ENCODE data around the gene ATP6V0C. TPM values are rescaled to one million over a fixed set of nuclear protein-coding genes. Genes with fewer than 3 reads are reported as not detected.

The ATP6V0C gene
- total RNA-seq, 1 experiment from 2014 or later, result 56.4 TPM

DNA sequence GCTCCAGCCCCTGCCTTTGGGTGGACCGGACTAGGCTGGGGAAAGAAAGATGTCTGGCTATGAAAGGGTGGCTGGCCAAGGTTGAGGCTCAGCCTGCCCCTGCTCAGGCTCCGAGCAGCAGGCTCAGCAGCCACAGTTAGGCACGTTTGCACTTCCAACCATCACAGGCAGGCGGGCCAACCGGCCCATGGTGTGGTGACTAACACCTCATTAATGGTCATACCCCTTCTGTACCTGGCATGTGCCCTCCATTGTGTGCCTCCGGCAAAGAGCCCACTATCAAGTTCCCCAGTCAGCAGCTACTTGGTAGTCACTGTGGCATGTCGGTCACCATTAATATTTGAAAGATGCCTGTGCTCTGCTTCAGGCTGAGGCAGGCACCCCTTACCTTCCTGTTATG lies 32.1 kb upstream of the ATP6V0C start:
- no peaks in the 10 kb centered on the region for H3K36me3 ChIP-seq (replicated peaks; ENCODE audit: control insufficient read depth, insufficient read depth, low read length)
- no peak overlapping the region for H3K4me3 ChIP-seq (ENCODE audit: insufficient read depth, low read depth, low read length)
- DNase-seq, result no peak
- no peaks in the 10 kb centered on the region for H3K27me3 ChIP-seq (ENCODE audit: control insufficient read depth, insufficient read depth, low read length)

DNA sequence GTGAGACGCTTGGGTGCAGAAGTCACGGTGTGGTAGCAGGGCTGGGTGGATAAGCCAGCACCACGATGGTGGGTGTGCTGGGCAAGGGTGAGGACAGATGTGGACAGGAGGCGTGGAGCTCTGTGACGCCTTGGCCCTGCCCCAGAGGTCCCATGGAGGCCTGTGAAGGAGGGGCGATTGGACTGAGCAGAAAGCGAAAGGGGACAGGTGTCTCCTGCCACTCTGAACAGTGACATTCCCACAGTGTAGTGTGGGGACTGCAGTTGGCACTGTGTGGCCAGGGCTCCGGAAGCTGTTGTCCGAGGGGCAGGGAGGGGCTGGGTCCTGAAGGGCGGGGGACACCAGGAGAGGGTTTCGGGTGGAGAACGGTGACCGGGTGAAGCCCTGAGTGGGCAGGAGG lies 31.5 kb upstream of the ATP6V0C start:
- DNase-seq, result no peak
- no peaks in the 10 kb centered on the region for H3K27me3 ChIP-seq (ENCODE audit: control insufficient read depth, insufficient read depth, low read length)
- H3K4me3 ChIP-seq (ENCODE audit: insufficient read depth, low read depth, low read length), result no peak overlapping the region
- no peaks in the 10 kb centered on the region for H3K36me3 ChIP-seq (replicated peaks; ENCODE audit: control insufficient read depth, insufficient read depth, low read length)

DNA sequence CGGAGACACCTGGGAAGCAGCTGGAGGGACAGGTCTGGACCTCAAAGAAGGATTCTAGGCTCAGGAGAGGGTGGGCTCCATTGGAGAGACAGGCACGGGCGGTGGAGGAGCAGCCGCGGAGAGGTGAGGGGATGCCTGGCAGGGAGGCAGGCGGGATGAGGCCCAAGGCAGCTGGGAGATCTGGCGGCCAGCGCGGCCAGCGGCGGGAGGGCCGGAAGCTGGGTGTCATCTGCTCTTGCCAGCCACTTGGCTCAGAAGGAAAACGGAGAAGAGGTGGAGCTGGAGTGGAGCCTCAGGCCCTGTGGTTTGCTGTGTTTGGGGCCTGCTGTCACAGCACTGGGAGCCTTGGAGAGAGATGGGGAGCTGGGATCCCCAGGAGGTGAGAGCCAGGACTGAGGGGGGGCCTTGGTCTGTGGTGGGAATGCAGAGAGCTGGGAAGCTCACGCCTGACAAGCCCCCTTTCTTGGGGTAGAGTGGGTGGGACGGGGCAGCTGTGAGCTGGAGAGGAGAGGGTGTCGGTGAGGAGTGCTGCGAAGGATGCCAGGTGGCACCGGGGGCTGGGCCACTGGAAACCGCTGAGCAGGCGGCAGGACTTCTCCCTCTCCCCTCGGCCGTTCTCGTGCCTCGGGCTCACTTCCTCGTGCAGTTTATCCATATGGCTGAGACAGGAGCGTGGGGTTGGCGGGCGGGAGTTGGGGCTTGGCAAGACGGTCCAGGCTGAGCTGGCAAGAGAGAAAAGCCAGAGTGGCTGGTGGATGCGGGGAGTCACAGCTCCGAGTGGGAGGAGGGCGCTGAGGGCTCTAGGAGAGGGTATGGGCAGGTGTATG lies 30.8 kb upstream of the ATP6V0C start:
- Histone ChIP-seq H3K4me3 (ENCODE audit: insufficient read depth, low read depth, low read length) (no peak overlapping the region), H3K27me3 (ENCODE audit: control insufficient read depth, insufficient read depth, low read length) (no peaks in the 10 kb centered on the region), H3K36me3 (replicated peaks; ENCODE audit: control insufficient read depth, insufficient read depth, low read length) (no peaks in the 10 kb centered on the region)
- DNase-seq, result no peak

DNA sequence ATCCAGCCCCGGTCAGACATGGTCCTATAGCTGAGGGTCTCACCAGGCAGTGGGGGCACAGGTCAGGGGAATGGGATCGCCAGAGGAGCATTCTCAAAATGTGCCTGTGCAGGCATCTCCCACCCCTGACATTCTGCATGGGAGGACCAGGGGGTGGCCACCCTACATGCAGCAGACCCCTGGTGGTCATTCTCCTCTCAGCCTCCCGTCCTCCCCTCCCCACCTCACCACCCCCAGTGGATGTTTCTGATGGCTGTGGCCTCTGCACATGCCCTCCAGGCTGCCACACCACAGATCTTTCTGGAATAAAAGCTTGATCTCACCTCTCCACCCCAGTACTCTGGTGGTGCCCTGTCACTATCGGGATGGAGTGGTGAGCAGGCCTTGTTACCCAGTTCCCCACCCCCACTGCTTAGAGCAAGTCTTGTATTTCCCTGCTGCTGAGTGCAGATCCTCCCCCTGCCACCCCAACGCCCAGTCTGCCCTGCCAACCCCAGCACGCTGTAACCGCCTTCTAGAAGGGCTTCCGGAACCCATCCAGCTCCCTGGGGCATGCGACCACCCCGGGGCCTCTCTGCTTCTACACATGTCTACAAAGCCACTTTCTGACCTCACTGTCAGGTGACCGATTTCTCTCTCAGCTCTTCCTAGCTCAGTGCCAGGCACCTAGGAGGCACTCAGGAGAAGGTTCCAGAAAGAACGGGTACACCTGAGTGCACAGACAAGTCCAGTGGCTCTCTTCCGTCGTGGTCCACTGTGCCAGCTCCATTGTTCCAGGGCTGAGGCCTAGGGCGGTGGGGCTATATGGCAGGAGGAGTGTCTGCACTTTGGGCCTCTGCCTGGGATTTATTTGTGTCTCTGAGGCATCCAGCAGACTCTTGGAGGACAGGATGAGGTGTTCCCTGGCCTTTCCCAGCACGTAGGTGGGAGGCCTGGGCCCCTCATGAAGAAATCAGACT lies 29.5 kb upstream of the ATP6V0C start:
- no peak for DNase-seq
- Histone ChIP-seq H3K36me3 (replicated peaks; ENCODE audit: control insufficient read depth, insufficient read depth, low read length) (no peaks in the 10 kb centered on the region), H3K27me3 (ENCODE audit: control insufficient read depth, insufficient read depth, low read length) (no peaks in the 10 kb centered on the region), H3K4me3 (ENCODE audit: insufficient read depth, low read depth, low read length) (no peak overlapping the region)

DNA sequence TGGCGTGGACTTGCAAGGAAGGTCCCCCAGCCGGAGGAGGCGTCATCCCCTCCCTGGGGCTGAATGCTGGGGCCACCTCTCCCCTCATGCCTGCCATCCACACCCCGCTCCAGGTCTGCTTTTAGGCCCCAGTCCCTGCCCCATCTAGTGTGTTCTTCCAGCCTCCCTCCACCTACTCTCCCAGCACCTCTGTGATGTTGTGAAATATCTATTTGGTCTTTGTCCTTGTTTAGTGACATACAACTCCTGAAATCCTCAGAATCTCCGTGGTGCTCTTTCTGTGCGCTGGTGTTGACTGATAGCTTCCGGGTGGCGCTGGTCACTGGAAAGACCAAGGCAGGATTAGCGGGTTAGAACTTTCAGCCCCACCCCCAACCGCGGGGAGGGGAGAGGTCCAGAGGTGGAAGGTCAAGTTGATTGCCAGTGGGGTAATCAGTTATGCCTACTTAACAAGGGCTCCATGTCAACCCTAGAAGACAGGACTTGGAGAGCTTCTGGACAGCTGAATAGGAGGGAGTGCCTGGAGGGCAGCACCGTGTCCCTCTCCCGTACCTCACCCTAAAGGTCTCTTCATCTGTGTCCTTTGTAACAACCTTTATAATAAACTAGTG lies 28.7 kb upstream of the ATP6V0C start:
- Histone ChIP-seq H3K27me3 (ENCODE audit: control insufficient read depth, insufficient read depth, low read length) (no peaks in the 10 kb centered on the region), H3K4me3 (ENCODE audit: insufficient read depth, low read depth, low read length) (no peak overlapping the region), H3K36me3 (replicated peaks; ENCODE audit: control insufficient read depth, insufficient read depth, low read length) (no peaks in the 10 kb centered on the region)
- no peak for DNase-seq

DNA sequence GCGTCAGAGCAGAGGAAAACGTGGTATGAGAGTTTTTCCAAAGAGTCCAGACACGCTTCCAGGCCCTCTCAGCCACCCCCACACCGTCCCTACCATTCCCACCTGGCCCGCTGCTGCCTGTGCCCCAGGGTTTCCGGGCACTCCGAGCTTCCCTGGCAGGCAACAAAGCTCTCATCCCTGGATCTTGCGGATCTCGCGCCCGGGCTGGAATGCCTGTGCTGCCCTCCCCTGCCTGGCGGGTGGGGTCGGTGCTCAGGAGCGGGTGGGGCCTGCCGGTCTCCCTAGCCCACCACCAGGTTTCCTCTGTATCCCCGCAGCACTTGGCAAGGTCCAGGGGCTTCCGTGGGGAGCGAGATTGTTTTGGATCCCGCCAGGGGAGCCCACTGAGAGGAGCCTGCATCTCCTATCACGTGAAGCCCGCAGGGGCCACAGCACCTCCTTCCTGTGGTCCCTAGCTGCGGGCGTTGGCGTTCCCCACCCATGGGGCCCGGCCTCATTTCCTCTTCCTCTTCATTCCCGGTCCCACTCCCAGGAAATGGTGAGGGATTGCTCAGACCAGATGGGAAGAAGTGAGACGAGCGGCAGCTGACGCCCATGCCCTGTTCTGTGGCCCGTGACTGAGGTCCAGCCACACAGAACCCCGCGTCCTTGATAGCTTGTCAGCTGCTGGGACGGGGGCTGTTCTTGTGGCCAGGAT lies 27.8 kb upstream of the ATP6V0C start:
- H3K4me3 ChIP-seq (ENCODE audit: insufficient read depth, low read depth, low read length), result no peak overlapping the region
- DNase-seq, result no peak
- H3K36me3 ChIP-seq (replicated peaks; ENCODE audit: control insufficient read depth, insufficient read depth, low read length), result no peaks in the 10 kb centered on the region
- H3K27me3 ChIP-seq (ENCODE audit: control insufficient read depth, insufficient read depth, low read length), result no peaks in the 10 kb centered on the region

DNA sequence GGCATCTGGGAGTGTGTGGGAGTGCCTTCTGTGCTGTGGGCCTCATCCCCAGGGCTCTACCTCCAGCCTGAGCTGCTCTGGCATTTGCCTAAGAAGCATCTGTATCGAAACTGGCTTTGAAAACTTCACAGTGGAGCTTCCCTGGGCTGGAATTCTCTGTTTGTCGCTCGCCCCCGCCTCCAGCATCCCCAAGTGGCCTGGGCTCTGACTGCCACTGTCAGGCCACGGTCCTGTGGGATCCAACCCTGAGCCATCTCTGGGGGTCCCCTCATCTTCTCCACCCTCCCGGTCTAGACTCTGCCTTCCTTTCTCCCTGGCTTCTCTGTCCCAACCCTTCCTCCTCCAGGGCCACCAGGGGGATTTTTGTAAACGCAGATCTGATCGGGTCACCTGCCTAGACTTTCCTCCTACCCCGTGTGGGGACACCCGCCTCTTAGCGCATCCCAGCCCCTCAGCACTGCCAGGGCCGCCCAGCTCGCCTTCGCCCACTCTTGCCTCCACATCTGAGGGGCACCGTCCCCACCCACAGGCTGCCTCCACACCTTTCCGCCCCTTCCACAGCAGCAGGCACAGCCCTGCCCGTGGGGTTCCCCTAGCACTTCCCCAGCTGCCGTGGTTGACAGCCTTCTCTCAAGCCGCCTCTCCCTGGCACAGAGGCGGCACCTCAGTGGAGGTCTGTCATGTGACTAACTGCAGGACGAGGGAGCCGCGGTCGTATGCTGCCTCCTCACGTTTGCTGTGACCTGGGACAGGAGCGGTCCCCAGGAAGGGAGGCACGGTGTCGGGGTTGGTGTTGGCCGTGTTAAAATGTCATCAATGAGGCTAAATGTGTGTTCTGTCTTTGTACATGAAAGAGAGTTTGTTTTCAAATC lies 26.9 kb upstream of the ATP6V0C start:
- Histone ChIP-seq H3K4me3 (ENCODE audit: insufficient read depth, low read depth, low read length) (no peak overlapping the region), H3K36me3 (replicated peaks; ENCODE audit: control insufficient read depth, insufficient read depth, low read length) (no peaks in the 10 kb centered on the region), H3K27me3 (ENCODE audit: control insufficient read depth, insufficient read depth, low read length) (no peaks in the 10 kb centered on the region)
- peak; percentile 89 for DNase-seq

DNA sequence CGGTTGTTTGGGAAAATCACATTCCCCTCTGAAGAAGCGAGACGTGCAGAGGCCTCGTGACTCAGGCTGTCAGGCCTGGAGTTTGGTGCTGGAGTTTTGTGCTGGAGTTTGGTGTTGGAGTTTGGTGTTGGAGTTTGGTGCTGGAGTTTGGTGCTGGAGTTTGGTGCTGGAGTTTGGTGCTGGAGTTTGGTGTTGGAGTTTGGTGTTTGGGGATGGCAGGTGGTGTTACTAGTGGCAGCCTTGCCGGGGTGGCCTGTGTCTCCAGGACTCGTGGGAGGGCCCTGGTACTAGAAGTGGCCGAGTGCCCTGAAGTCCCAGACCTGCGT lies 26.3 kb upstream of the ATP6V0C start:
- no peaks in the 10 kb centered on the region for H3K36me3 ChIP-seq (replicated peaks; ENCODE audit: control insufficient read depth, insufficient read depth, low read length)
- DNase-seq, result no peak
- no peaks in the 10 kb centered on the region for H3K27me3 ChIP-seq (ENCODE audit: control insufficient read depth, insufficient read depth, low read length)
- H3K4me3 ChIP-seq (ENCODE audit: insufficient read depth, low read depth, low read length), result no peak overlapping the region

DNA sequence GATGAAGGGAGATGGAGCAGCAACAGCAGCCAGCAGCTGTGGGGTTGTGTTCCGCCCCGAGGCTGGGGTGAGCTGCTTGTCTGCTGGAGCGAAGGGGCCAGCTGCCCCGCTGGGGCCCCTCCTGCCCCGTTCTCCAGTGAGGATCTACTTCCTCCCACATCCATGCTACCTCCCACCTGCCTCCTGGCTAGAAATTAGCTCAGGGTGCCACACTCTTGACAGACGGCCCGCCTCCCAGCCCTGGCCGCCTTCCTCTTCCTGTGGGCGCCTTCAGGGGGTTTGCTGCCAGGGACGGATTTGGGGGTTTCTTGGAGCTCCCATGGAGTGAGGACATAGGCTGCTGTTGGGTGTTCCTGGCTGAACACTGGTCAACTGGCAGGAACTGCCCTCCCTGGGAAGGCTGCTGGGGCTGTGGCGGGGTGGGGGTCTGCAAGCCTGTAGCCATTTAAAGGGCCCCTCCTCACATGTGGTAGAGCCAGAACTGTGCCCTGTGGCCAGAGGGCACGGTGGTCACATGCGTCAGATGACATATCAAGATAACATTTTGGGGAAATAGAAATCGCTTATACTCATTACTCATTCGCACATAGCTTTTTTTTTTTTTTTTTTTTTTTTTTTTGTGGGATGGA lies 25.7 kb upstream of the ATP6V0C start:
- H3K4me3 ChIP-seq (ENCODE audit: insufficient read depth, low read depth, low read length), result no peak overlapping the region
- H3K36me3 ChIP-seq (replicated peaks; ENCODE audit: control insufficient read depth, insufficient read depth, low read length), result no peaks in the 10 kb centered on the region
- H3K27me3 ChIP-seq (ENCODE audit: control insufficient read depth, insufficient read depth, low read length), result no peaks in the 10 kb centered on the region
- no peak for DNase-seq

DNA sequence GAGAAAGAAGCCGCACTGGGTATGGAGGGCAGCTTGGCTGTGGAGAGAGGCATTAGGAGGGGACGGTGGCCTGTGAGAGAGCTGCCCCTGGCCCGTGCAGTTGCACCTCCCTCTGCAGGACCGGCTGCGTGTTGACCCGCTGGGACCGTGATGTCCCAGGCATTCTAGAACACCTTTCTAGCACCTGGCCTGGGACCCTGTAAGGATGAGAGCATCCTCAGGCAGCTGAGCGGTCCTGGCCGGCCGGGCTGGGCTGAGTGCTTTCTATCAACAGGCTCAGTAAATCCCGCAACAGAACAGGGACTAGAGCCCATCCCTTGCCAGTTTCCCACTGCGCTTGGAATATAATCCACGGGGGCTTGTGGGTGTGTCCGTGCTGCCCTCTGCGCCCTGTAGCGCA lies 24.2 kb upstream of the ATP6V0C start:
- Histone ChIP-seq H3K4me3 (ENCODE audit: insufficient read depth, low read depth, low read length) (no peak overlapping the region), H3K27me3 (ENCODE audit: control insufficient read depth, insufficient read depth, low read length) (no peaks in the 10 kb centered on the region), H3K36me3 (replicated peaks; ENCODE audit: control insufficient read depth, insufficient read depth, low read length) (no peaks in the 10 kb centered on the region)
- no peak for DNase-seq

DNA sequence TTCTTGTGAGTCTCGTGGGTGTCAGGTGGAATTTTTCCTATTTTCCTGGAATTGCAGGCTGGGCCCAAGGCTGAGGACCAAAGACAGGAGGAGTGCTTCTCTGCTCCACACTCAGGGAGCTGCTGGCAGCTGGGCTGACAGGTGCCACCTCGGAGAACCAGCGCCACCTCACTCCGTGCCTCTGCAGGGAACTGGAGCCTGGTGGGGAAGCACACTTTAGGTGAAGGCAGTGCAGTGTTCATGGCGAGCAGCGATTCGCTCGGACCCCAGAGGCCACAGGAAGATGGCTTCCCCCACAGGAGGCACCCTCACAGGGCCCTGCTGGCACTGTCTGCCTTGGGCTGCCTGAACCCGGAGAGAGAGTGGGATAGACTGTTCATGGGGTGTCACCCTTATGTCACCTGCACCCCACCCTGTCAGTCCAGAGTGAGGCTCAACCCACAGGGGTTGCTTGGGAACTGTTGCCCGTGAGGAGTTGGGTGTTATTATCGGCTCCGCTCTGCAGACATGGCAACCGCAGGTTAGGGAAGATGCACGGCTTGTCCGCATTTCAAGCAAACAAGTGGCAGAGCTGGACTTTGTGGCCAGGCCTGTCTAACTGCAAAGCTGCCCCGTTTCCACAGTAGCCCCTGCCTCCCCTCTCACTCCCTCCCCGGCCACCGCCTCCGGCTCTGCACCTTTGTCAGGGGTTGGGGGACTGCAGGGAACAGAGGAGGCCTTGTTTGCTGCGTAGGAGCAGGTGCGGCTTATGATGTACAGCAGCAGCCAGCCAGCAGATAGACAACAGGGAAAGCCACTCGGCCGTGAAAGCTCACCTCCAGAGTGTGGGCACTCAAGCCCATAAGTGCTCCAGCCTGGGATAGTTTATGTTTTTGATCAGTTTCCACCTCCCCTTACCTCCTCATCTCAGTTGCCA lies 23.3 kb upstream of the ATP6V0C start:
- Histone ChIP-seq H3K4me3 (ENCODE audit: insufficient read depth, low read depth, low read length) (no peak overlapping the region), H3K36me3 (replicated peaks; ENCODE audit: control insufficient read depth, insufficient read depth, low read length) (no peaks in the 10 kb centered on the region), H3K27me3 (ENCODE audit: control insufficient read depth, insufficient read depth, low read length) (no peaks in the 10 kb centered on the region)
- DNase-seq, result no peak

DNA sequence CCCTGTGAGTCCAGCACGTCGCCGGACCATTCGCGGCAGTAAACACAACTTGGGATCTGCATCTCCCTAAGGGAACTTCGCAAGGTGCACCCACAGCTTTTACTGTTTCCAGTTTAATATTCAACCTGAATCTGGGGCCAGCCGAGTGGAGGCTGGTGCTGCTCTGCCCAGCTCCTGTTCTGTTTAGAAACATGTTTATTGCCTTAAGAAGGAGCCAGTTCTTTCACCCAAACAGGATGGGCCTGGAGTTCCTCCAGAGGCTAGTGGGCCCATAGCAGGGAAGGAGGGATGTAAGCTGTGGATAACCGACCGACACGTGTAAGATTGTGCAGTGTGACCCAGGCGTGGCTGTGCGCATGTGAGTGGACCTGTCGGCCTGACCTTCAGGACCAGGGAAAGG lies 21.5 kb upstream of the ATP6V0C start:
- Histone ChIP-seq H3K27me3 (ENCODE audit: control insufficient read depth, insufficient read depth, low read length) (no peaks in the 10 kb centered on the region), H3K4me3 (ENCODE audit: insufficient read depth, low read depth, low read length) (no peak overlapping the region), H3K36me3 (replicated peaks; ENCODE audit: control insufficient read depth, insufficient read depth, low read length) (no peaks in the 10 kb centered on the region; the same call in 1 of the 2 replicates)
- no peak for DNase-seq

Measured in H7 (cell line).